Astrocyte of the spinal cord (primary cell): ENCODE results near the gene MACF1.
A peak's percentile ranks its signal among the peaks of the same experiment; 100 is the strongest.

ENCODE experiments used
- DNase-seq: peaks from one replicate; pipeline ENCODE4 v3.0.0; 2011; ENCODE audit warnings: low read depth, low spot score
- H3K4me3 ChIP-seq: 2 replicates; pipeline ENCODE4 v1.5.1; 2011; ENCODE audit warnings: low read depth, mild to moderate bottlenecking, low read length, moderate library complexity
- CTCF ChIP-seq: IDR thresholded peaks from 2 replicates; pipeline ENCODE4 v1.5.1; 2012; ENCODE audit warnings: low read depth, mild to moderate bottlenecking, low read length, inconsistent platforms
- in situ Hi-C: cut with HindIII; loops from 2 replicates; pipeline ENCODE4 v1.10.0; 2017; ENCODE audit warnings: low sequenced_read_pairs

The MACF1 gene

GRCh38 chr1:39317910-39318633 lies 113.6 kb downstream of the MACF1 start:
- TF ChIP-seq CTCF: no peak
- in situ Hi-C loops: no loop called here
- peak; percentile 32 for DNase-seq
- H3K4me3 ChIP-seq: no peak overlapping the region

DNA sequence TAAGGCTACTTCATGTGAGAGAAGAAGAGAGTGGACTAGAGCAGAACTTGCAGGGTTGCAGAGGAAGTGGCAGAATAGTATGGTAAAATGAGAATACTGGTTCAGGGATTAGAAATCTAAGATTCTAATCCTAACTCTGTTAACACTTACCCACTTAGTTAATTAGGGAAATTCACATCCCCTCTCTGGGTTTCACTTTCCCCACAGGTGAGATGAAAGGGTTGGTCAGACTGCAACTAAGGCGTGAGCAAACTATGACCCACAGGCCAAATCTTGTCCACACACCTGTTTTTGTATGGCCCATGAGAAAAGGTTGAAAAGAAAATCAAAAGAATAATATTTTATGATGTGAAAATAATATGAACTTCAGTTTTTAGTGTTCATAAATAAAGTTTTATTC lies 117.5 kb downstream of the MACF1 start:
- H3K4me3 ChIP-seq: no peak overlapping the region
- DNase-seq: no peak
- in situ Hi-C loops: no loop called here
- no peak for TF ChIP-seq CTCF

DNA sequence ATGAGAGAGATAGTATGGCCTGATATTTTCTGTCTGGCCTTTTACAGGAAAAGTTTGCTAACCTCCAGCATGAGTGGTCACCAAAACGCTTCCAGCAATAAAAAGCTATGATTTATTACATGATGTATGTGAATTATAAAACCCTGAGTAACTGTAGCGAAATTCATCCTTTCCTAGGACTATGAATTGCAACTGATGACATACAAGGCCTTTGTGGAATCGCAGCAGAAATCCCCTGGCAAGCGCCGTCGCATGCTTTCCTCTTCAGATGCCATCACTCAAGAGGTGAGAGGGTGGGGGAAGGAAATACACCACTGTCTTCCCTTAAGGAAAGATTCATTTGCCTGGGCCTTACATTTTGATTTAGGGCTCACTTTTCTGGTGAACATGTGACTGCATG lies 117.9 kb downstream of the MACF1 start:
- in situ Hi-C loops: no loop called here

GRCh38 chr1:39324888-39325287 lies 120.4 kb downstream of the MACF1 start:
- no peak overlapping the region for H3K4me3 ChIP-seq
- in situ Hi-C loops: no loop called here
- no peak for DNase-seq
- TF ChIP-seq CTCF: no peak

More for the DNA sequence above, 117.9 kb downstream of the MACF1 start:
- no peak for TF ChIP-seq CTCF
- no peak for DNase-seq
- H3K4me3 ChIP-seq: no peak overlapping the region

DNA sequence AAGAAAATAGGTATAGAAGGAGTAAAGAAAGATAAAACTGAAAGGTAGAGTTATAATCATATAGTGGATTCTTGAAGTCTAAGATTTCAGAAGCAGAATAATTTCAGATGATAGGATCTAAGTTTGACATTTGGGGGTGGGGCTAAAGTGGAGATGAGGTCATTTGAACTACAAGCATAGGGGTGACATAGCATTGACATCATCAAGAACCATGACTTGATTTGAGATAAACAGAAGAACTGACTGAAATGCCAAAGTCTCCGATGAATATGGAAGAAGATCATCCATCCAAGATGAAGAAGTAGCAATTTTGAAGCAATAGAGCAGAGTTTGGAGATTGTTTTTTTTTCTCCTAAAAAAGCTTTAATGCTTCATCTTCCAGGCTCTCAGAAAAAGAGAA lies 122.3 kb downstream of the MACF1 start:
- in situ Hi-C loops: no loop called here
- no peak overlapping the region for H3K4me3 ChIP-seq
- no peak for DNase-seq
- TF ChIP-seq CTCF: no peak

GRCh38 chr1:39328095-39328494 lies 123.6 kb downstream of the MACF1 start:
- no peak for DNase-seq
- no peak for TF ChIP-seq CTCF
- in situ Hi-C loops: no loop called here
- no peak overlapping the region for H3K4me3 ChIP-seq

DNA sequence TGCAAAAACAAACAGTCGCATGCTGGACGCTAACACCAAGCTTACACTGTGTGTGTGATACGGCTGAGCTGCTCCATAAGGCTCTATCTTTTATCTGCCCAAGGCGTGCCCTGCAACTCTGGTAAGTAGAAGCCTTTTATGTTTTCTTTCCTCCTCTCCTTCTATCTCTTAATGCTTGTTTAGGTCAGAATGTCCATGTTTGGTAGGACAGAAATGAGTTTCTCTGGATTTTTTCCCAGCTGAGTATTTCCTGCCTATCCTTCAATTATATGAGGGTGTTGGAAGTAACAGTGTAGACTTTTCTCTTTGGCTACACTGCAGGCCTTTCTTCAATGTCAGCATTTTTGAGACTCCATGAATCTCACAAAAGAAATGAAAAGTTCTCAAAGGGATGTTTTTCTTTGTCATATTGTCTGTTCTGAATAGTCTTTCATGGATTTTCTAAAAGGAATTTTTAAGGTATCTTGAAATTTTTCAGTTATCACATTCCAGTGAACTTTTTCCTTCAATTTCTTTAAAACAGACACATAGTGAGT lies 124.2 kb downstream of the MACF1 start:
- no peak overlapping the region for H3K4me3 ChIP-seq
- DNase-seq: no peak
- in situ Hi-C loops: no loop called here
- no peak for TF ChIP-seq CTCF
